ENCODE measurements around the gene TCTA.

The TCTA gene

GRCh38 chr3:49460188-49460890, 48.1 kb downstream of the TCTA start:
- DNase-seq (ENCODE audit: low read depth in 2 of 2) = no peak
- H3K4me3 ChIP-seq (replicated peaks in 1 of 2; ENCODE audit: low read depth in 2 of 2, low read length in 2 of 2) = no peak overlapping the region
- TF ChIP-seq, protein P1, sequence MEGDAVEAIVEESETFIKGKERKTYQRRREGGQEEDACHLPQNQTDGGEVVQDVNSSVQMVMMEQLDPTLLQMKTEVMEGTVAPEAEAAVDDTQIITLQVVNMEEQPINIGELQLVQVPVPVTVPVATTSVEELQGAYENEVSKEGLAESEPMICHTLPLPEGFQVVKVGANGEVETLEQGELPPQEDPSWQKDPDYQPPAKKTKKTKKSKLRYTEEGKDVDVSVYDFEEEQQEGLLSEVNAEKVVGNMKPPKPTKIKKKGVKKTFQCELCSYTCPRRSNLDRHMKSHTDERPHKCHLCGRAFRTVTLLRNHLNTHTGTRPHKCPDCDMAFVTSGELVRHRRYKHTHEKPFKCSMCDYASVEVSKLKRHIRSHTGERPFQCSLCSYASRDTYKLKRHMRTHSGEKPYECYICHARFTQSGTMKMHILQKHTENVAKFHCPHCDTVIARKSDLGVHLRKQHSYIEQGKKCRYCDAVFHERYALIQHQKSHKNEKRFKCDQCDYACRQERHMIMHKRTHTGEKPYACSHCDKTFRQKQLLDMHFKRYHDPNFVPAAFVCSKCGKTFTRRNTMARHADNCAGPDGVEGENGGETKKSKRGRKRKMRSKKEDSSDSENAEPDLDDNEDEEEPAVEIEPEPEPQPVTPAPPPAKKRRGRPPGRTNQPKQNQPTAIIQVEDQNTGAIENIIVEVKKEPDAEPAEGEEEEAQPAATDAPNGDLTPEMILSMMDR (IDR thresholded peaks at IDR 0.05; ENCODE audit: low read depth, low read length) = no peak

DNA sequence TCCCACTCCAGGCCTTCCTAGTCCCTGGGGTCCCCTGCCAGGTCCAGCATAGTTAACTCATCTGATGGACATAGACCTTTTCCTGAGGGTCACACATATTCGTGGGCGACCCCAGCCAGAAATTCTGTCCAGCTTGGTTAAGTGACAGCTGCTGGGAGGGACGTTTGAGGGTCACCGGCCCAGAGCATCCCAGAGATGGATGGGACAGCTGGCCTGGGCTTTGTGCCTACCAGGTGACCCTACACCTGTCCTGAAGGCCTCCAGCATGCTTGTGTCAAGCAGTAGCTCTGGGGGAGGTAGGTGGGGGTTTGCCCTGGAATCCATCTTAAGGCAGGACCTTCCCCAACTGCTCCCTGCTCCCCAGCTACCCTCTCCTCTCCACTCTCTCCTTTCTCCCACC, 48.7 kb downstream of the TCTA start:
- DNase-seq (ENCODE audit: low read depth in 2 of 2) = no peak
- no peak overlapping the region for H3K4me3 ChIP-seq (replicated peaks in 1 of 2; ENCODE audit: low read depth in 2 of 2, low read length in 2 of 2)
- TF ChIP-seq, protein P1 (IDR thresholded peaks at IDR 0.05; ENCODE audit: low read depth, low read length) = no peak

- peak; percentile 45 to 48 for DNase-seq (ENCODE audit: low read depth in 2 of 2)
- H3K4me3 ChIP-seq (replicated peaks in 1 of 2; ENCODE audit: low read depth in 2 of 2, low read length in 2 of 2) = no peak overlapping the region
- TF ChIP-seq, protein P1 (IDR thresholded peaks at IDR 0.05; ENCODE audit: low read depth, low read length) = no peak
Observed at GRCh38 chr3:49461443-49462171, 49.4 kb downstream of the TCTA start.

DNA sequence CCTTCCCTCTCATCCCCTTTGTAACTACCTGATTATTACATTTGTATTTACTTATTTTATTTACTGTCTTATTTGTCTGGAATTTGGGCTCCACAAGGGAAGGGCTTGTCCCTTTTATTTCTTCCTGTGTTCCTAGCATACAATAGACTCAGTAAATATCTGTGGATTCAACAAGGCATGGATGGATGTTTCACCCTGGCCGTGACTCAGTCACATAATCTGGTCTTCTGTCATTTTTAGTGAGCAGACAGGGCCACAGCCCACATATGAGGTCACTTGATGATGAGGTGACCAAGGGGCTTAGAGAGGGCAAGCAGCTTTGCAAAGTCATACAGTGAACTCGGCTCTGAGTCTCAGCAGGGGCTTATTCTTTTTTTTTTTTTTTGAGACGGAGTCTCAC, 50.0 kb downstream of the TCTA start:
- peak in 1 of 2 donors; percentile 63 for DNase-seq (ENCODE audit: low read depth in 2 of 2)
- TF ChIP-seq, protein P1 (IDR thresholded peaks at IDR 0.05; ENCODE audit: low read depth, low read length) = no peak
- no peak overlapping the region for H3K4me3 ChIP-seq (replicated peaks in 1 of 2; ENCODE audit: low read depth in 2 of 2, low read length in 2 of 2)

DNA sequence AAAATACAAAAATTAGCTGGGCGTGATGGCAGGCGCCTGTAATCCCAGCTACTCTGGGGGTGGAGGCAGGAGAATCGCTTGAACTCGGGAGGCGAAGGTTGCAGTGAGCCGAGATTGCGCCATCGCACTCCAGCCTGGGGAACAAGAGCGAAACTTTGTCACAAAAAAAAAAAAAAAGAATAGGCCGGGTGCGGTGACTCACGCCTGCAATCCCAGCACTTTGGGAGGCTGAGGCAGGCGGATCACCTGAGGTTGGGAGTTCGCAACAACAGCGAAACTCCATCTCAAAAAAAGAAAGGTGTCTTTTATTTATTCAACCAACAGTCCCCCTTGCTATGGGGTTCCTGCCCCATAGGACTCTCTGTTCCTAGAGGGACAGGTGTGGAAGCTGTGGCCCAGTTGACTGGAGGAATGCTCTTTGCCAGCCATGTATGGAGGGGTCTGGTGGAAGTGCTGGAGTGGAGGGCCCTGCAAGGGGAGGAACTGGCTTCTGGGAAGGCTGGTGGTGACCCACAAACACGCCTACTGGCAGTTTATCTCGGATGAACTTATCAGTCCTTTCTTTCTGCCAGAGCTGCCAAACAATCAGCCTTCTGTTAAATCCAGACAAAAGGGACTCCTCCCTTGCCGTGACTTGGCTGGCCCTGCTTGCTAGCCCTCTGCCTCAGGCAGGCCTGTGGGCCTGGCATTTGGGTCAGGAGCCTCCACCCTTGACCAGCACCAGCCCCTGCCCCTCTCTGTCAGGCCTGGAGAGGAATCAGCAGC, 53.2 kb downstream of the TCTA start:
- peak in 1 of 2 donors; percentile 71 for DNase-seq (ENCODE audit: low read depth in 2 of 2)
- TF ChIP-seq, protein P1 (IDR thresholded peaks at IDR 0.05; ENCODE audit: low read depth, low read length) = no peak
- H3K4me3 ChIP-seq (replicated peaks in 1 of 2; ENCODE audit: low read depth in 2 of 2, low read length in 2 of 2) = no peak overlapping the region
